Measurements from ENCODE around the gene PKHD1. TPM values are rescaled to one million over a fixed set of nuclear protein-coding genes. Genes with fewer than 3 reads are reported as not detected.

Gene PKHD1
- total RNA-seq, 2 experiments from 2014 or later: not detected

DNA sequence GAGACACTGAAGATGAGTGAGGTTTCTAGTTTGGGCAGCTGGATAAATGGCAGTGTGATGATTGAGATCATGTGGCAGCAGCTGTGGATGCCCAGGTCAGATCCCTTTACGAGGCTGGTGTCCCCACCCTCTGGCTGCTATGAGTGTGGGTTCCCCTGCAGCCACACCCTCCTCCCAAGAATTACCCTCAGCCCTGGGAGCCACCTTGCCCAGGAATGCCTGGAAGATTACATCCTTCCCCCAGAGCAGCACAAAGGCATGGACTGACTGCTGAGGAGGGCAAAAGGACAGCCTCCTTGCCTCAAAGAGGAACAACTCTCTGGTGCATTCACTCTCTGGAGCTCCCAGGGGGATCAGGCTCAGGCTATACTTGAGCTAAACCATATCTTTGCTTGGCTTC, 15.0 kb upstream of the PKHD1 start:
- no peaks in the 10 kb centered on the region for H3K9me3 Mint-ChIP-seq (ENCODE audit: insufficient read depth)
- ChIA-PET CTCF (no interaction called here), POLR2A (no interaction called here)
- H3K27me3 Mint-ChIP-seq (ENCODE audit: low read depth): peaks cover 18% of the 10 kb centered on the region
- DNase-seq (no peak), ATAC-seq (no peak)
- H3K4me3 Mint-ChIP-seq: no peak overlapping the region
- no peak overlapping the region for H3K27ac Mint-ChIP-seq
- H3K4me1 Mint-ChIP-seq (ENCODE audit: low read depth): no peaks in the 10 kb centered on the region
- no peaks in the 10 kb centered on the region for H3K36me3 Mint-ChIP-seq (ENCODE audit: low read depth)

DNA sequence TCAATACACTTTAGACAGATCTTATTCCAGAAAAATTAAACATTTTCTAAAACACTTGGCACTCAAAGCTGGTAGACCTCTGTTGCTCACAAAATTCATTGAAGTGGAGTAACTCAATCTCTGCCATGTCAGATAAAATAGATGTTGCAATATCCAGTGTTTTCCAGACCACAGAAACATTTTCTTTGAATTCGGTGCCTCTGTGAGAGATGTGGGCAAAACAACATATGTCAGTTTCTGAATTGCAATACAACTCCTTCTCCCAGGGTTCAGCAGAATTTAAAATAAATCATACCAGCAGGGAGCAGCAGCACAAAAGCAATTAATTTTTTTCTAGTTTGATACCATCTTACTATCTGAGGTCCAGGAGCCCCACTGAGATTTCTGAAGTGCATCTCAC, 11.3 kb upstream of the PKHD1 start:
- Mint-ChIP-seq H3K36me3 (ENCODE audit: low read depth) (no peaks in the 10 kb centered on the region), H3K4me3 (no peak overlapping the region), H3K4me1 (ENCODE audit: low read depth) (no peaks in the 10 kb centered on the region), H3K27me3 (ENCODE audit: low read depth) (peaks cover 18% of the 10 kb centered on the region), H3K9me3 (ENCODE audit: insufficient read depth) (no peaks in the 10 kb centered on the region), H3K27ac (no peak overlapping the region)
- CTCF ChIA-PET: interaction anchor here (1.5 to 3.0 kb wide), 2 partner anchors 49 to 164 kb away, joined by 4 to 7 read pairs; no protein-coding TSS in a partner anchor
- POLR2A ChIA-PET: no interaction called here
- no peak for DNase-seq
- no peak for ATAC-seq

DNA sequence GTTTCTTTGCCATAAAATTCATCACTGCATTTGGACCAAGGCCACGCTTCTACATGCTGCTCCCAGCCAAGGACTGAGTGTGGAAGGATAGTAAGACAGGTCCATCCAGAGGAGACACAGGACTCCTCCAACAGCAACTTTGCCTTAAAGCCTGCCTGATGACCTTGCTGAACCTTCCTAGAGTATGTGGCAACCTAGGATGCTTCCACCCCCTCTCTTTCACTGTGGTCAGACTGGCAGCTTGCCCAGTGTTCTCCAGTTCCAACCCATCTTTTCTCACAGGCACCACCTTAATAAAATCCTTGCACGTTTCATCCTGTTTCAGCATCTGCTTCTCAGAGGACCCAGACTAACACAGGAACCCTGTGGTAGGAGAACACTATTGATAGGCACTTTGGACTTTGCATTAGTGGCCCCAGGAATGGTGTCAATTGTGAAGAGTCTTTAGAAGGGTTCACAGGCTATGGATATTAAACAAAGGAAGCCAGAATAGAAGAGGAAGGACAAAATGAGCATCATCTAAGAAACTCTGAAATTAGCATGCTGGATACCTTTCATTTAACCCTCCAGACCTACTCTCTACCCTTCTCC, 2.4 kb upstream of the PKHD1 start:
- Mint-ChIP-seq H3K9me3 (ENCODE audit: insufficient read depth) (no peaks in the 10 kb centered on the region), H3K36me3 (ENCODE audit: low read depth) (no peaks in the 10 kb centered on the region), H3K4me3 (no peak overlapping the region), H3K27me3 (ENCODE audit: low read depth) (peaks cover 12% of the 10 kb centered on the region), H3K4me1 (ENCODE audit: low read depth) (no peaks in the 10 kb centered on the region), H3K27ac (no peak overlapping the region)
- ATAC-seq: no peak
- DNase-seq: no peak
- ChIA-PET POLR2A (no interaction called here), CTCF (no interaction called here)

- CTCF ChIA-PET: no interaction called here
- Mint-ChIP-seq H3K9me3 (ENCODE audit: insufficient read depth) (no peaks in the 10 kb centered on the region), H3K4me3 (no peak overlapping the region), H3K4me1 (ENCODE audit: low read depth) (no peaks in the 10 kb centered on the region), H3K36me3 (ENCODE audit: low read depth) (no peaks in the 10 kb centered on the region), H3K27me3 (ENCODE audit: low read depth) (peaks cover 20% of the 10 kb centered on the region), H3K27ac (no peak overlapping the region)
- POLR2A ChIA-PET: no interaction called here
- DNase-seq: no peak
- no peak for ATAC-seq
These were observed 672 bp downstream of the PKHD1 start for GRCh38 chr6:52086741-52087140.

DNA sequence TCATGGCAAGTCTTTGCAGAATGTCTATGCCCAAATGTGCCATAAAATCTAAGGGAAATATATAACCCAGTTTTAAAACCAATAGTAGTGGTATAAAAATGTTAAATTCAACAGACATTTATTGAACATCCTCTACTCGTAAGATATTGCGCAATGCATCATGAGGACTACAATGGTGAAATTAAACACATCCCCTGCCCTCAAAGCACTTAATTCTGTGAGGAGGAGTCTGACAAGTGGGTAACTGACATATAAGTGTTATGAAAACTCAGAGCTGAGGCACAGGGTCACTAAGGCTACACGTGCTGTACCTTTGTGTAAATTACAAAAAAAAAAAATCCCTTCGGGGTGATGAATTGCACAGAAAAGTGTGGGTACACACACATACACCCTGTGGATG, 6.2 kb downstream of the PKHD1 start:
- Mint-ChIP-seq H3K27me3 (ENCODE audit: low read depth) (peaks cover 28% of the 10 kb centered on the region), H3K9me3 (ENCODE audit: insufficient read depth) (no peaks in the 10 kb centered on the region), H3K4me1 (ENCODE audit: low read depth) (no peaks in the 10 kb centered on the region), H3K4me3 (no peak overlapping the region), H3K36me3 (ENCODE audit: low read depth) (no peaks in the 10 kb centered on the region), H3K27ac (no peak overlapping the region)
- POLR2A ChIA-PET: no interaction called here
- CTCF ChIA-PET: no interaction called here
- no peak for DNase-seq
- no peak for ATAC-seq

- Mint-ChIP-seq H3K9me3 (ENCODE audit: insufficient read depth) (no peaks in the 10 kb centered on the region), H3K4me3 (no peak overlapping the region), H3K4me1 (ENCODE audit: low read depth) (no peaks in the 10 kb centered on the region), H3K27ac (no peak overlapping the region), H3K27me3 (ENCODE audit: low read depth) (peaks cover 25% of the 10 kb centered on the region), H3K36me3 (ENCODE audit: low read depth) (no peaks in the 10 kb centered on the region)
- ATAC-seq: no peak
- no peak for DNase-seq
- ChIA-PET POLR2A (no interaction called here), CTCF (interaction anchor here (0.8 to 1.5 kb wide), 2 partner anchors 14 to 28 kb away, joined by 3 to 6 read pairs; no protein-coding TSS in a partner anchor)
These were observed 9.3 kb downstream of the PKHD1 start for GRCh38 chr6:52077961-52078625.

GRCh38 chr6:52077180-52077884, 10.1 kb downstream of the PKHD1 start:
- ChIA-PET POLR2A (no interaction called here), CTCF (interaction anchor here (1.5 kb wide), 1 partner anchor 13 kb away, joined by 6 read pairs; no protein-coding TSS in a partner anchor)
- no peak overlapping the region for H3K27ac Mint-ChIP-seq
- H3K9me3 Mint-ChIP-seq (ENCODE audit: insufficient read depth): no peaks in the 10 kb centered on the region
- H3K36me3 Mint-ChIP-seq (ENCODE audit: low read depth): no peaks in the 10 kb centered on the region
- ATAC-seq (no peak), DNase-seq (no peak)
- no peak overlapping the region for H3K4me3 Mint-ChIP-seq
- peaks cover 31% of the 10 kb centered on the region for H3K27me3 Mint-ChIP-seq (ENCODE audit: low read depth)
- H3K4me1 Mint-ChIP-seq (ENCODE audit: low read depth): no peaks in the 10 kb centered on the region

GRCh38 chr6:52076791-52077179, 10.6 kb downstream of the PKHD1 start:
- H3K36me3 Mint-ChIP-seq (ENCODE audit: low read depth): no peaks in the 10 kb centered on the region
- no peak overlapping the region for H3K4me3 Mint-ChIP-seq
- no peaks in the 10 kb centered on the region for H3K4me1 Mint-ChIP-seq (ENCODE audit: low read depth)
- ChIA-PET CTCF (interaction anchor here (1.5 kb wide), 1 partner anchor 13 kb away, joined by 6 read pairs; no protein-coding TSS in a partner anchor), POLR2A (no interaction called here)
- H3K27me3 Mint-ChIP-seq (ENCODE audit: low read depth): peaks cover 32% of the 10 kb centered on the region
- ATAC-seq (no peak), DNase-seq (no peak)
- no peak overlapping the region for H3K27ac Mint-ChIP-seq
- no peaks in the 10 kb centered on the region for H3K9me3 Mint-ChIP-seq (ENCODE audit: insufficient read depth)

GRCh38 chr6:52074716-52075115, 12.7 kb downstream of the PKHD1 start:
- Mint-ChIP-seq H3K27me3 (ENCODE audit: low read depth) (peaks cover 33% of the 10 kb centered on the region), H3K36me3 (ENCODE audit: low read depth) (no peaks in the 10 kb centered on the region), H3K4me3 (no peak overlapping the region), H3K27ac (no peak overlapping the region), H3K4me1 (ENCODE audit: low read depth) (no peaks in the 10 kb centered on the region), H3K9me3 (ENCODE audit: insufficient read depth) (no peaks in the 10 kb centered on the region)
- POLR2A ChIA-PET: no interaction called here
- DNase-seq (no peak), ATAC-seq (no peak)
- CTCF ChIA-PET: interaction anchor here (1.3 kb wide), 1 partner anchor 11 kb away, joined by 3 read pairs; no protein-coding TSS in a partner anchor

GRCh38 chr6:52074155-52074554, 13.3 kb downstream of the PKHD1 start:
- DNase-seq (no peak), ATAC-seq (no peak)
- no peak overlapping the region for H3K4me3 Mint-ChIP-seq
- peaks cover 32% of the 10 kb centered on the region for H3K27me3 Mint-ChIP-seq (ENCODE audit: low read depth)
- H3K27ac Mint-ChIP-seq: no peak overlapping the region
- H3K9me3 Mint-ChIP-seq (ENCODE audit: insufficient read depth): no peaks in the 10 kb centered on the region
- CTCF ChIA-PET: no interaction called here
- H3K36me3 Mint-ChIP-seq (ENCODE audit: low read depth): no peaks in the 10 kb centered on the region
- no peaks in the 10 kb centered on the region for H3K4me1 Mint-ChIP-seq (ENCODE audit: low read depth)
- POLR2A ChIA-PET: no interaction called here

GRCh38 chr6:52065621-52066020, 21.8 kb downstream of the PKHD1 start:
- no peak for ATAC-seq
- H3K4me3 Mint-ChIP-seq: no peak overlapping the region
- H3K9me3 Mint-ChIP-seq (ENCODE audit: insufficient read depth): no peaks in the 10 kb centered on the region
- CTCF ChIA-PET: no interaction called here
- no peaks in the 10 kb centered on the region for H3K36me3 Mint-ChIP-seq (ENCODE audit: low read depth)
- DNase-seq: no peak
- peaks cover 29% of the 10 kb centered on the region for H3K27me3 Mint-ChIP-seq (ENCODE audit: low read depth)
- H3K27ac Mint-ChIP-seq: no peak overlapping the region
- POLR2A ChIA-PET: no interaction called here
- H3K4me1 Mint-ChIP-seq (ENCODE audit: low read depth): peaks cover 12% of the 10 kb centered on the region

DNA sequence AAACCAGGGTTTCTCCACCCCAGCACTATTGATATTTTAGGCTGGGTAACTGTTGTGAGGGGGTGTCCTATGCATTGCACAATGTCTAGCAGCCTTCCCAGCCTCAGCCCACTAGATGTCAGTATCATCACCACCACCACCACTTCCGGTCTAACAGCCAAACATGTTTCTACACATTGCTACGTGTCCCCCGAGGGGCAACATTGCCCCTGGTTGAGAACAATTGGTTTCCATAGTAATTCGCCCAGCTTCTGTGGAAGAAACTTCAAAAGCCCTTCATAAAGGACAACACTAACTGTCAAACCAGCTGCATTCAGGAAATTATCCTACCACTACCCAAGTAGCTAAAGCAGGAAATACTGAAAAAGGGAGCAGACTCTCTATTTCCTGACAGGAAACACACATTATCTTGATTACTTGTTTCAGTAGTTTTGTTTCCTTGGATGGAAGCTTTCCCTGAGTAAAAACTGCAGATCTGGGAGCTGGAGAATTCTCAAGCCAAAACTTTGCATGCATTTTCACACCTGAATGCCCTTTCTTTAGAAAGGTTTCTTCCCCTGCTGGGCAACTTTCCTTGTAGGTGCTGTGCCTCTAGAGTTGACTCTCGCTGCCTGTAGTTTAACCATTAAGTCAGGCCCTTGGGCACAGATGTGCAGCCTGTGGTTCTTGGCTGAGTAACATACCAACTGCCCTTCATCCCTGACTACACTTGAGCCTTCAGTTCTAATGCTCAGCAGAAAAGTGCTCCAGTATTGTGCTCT, 23.6 kb downstream of the PKHD1 start:
- POLR2A ChIA-PET: no interaction called here

More for the DNA sequence above, 23.6 kb downstream of the PKHD1 start:
- Mint-ChIP-seq H3K27ac (peak overlapping the region; percentile 88), H3K4me3 (peak overlapping the region; percentile 47), H3K9me3 (ENCODE audit: insufficient read depth) (no peaks in the 10 kb centered on the region), H3K4me1 (ENCODE audit: low read depth) (peaks cover 12% of the 10 kb centered on the region), H3K27me3 (ENCODE audit: low read depth) (peaks cover 27% of the 10 kb centered on the region), H3K36me3 (ENCODE audit: low read depth) (no peaks in the 10 kb centered on the region)
- DNase-seq: peak; percentile 84
- peak; percentile 99 for ATAC-seq
- CTCF ChIA-PET: interaction anchor here (0.8 to 2.3 kb wide), 14 partner anchors 12 to 578 kb away, joined by 3 to 24 read pairs (median 4); partner anchors contain the start of gene MCM3
